CD4-positive, alpha-beta T cell treated with Interleukin-12 subunit alpha and Interleukin-12 subunit beta, for 1 hour (primary cell): ENCODE results near the gene RBM8A.

Experiments used
- DNase-seq: peaks from one replicate; pipeline ENCODE4 v3.0.0-alpha.2; 2020

The RBM8A gene

GRCh38 chr1:145912128-145912641 is 15.1 kb downstream of the RBM8A start:
- no peak for DNase-seq

DNA sequence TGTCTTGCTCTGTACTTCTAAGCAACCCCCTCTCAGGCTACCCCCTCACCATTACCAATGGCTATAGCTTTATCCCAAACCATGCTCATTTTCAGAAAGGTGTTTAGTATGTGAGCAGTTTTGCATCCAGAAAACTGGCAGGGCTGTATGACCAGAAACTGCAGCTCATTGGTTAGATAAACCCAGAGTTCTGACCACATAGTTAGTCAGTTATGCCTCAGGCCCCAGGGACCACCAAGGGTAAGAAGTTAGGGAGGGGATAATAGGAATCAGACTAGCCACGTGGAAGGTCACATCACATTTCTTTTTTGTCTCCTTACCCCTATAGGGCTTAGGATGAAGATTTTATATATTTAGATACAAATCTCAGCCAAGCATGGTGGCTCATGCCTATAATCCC is 18.6 kb downstream of the RBM8A start:
- DNase-seq = no peak

DNA sequence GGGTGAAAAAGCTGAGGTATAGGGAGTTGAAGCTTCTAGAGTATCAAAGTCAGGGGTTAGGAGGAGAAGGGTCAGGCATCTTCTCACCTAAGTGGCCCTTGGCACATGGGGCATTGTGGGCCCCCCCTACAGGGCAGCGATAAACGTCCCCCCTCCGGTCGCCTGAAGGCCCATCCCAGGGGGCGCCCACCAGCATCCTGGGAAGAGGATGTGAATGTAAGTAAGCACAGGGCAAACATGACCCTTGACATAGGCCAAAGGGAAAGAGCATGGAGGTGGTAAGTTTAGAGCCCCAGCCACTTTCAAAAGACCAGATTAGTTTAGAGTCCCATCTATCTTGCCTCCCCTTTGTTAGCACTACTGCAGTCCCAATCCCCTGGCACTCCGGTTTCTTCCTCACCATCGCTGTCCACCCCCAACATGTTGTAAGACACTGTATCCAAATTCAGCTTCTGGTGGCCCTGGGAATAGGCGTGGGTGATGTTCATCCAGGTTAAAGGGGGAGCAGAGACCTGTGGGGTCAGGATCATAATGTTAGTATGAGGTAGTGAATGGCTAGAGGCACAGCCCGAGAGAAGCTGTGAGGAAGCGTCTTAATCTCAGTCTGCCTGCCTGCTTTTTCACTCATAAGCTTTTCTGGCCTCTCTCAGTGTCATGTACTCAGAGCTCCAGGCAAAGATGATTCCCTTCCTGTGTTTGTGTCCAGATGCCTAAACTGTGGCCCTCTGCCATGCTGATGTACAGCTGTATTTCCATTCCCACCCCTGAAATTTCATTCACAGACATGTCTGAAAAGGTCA is 20.1 kb downstream of the RBM8A start:
- no peak for DNase-seq

- DNase-seq = no peak
Measured at GRCh38 chr1:145901312-145902021, 25.8 kb downstream of the RBM8A start.

GRCh38 chr1:145898756-145899155 is 28.5 kb downstream of the RBM8A start:
- no peak for DNase-seq

DNA sequence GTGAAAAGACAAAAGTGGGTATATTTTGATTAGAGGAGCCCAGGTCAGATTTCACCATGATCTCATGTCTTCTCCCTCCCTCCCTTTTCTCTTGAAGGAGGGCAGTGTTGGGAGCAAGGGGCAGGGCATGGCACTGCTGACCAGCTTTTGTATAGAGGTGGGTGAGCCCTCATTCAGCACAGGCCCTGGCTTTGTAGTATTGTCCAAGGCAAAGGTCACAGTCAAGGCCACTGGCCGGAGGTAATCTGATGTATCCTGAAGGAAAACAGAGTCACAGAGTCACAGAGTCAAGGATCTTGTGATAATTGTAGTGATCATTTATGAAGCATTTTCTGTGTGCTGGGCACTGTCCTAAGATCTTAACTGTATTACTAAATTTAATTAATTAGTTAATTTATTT is 29.3 kb downstream of the RBM8A start:
- no peak for DNase-seq

- DNase-seq = no peak
Measured at GRCh38 chr1:145895471-145895870, 31.8 kb downstream of the RBM8A start.

DNA sequence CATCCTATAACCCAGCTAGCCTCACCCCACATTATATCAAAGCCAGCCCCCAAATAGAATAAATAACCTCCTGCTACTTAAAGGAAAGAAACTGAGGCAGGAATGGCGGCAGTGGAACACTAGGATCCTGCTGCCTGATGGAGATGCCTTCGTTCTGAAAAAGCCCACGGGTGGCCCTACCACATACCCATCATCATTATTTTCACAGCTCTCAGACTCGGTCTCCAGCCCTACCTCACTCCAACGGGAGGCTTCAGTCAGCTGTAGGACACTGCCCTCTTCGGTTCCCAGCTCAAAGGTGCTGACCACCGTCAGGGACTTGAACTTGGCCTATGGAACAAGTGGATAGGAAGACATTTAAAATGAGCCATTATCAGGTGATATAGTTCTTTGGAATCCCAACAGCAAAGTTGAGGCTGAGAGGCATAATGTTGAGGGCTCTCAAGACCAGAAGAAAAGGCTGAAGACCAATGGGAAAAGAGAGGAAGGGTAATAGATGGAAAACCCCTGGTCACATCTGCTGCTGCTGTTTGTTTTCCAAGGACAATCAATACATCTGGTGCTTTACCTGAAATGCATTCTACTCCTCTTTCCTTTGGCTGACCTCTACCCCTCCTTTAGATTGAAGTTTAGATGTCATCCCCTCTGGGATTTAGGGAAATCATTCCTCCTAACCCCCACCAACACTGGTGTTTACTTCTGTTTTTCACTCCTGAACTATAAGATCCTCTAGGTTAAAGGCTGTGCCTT is 33.8 kb downstream of the RBM8A start:
- no peak for DNase-seq

- no peak for DNase-seq
Measured at GRCh38 chr1:145892486-145893087, 34.7 kb downstream of the RBM8A start.

- DNase-seq = peak; percentile 59
Measured at GRCh38 chr1:145891587-145892485, 35.4 kb downstream of the RBM8A start.

GRCh38 chr1:145891143-145891542 is 36.1 kb downstream of the RBM8A start:
- no peak for DNase-seq

- DNase-seq = no peak
Measured at GRCh38 chr1:145889722-145890121, 37.6 kb downstream of the RBM8A start.

DNA sequence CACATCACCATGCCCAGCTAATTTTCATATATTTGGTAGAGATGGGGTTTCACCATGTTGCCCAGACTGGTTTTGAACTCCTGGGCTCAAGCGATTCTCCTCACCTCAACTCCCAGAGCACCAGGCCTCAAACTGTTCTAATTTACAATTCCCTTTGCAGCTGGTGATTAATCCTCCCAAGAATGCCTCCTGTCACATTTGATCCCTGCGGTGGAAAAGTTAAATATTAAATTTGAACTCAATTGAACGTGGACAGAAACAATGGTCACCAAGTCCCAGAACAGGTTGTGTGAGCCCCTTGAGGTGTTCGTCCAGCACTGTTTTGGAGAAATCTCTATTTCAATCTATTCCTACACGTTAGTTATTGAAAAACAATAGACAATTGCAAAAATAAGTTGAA is 39.7 kb downstream of the RBM8A start:
- DNase-seq = no peak

DNA sequence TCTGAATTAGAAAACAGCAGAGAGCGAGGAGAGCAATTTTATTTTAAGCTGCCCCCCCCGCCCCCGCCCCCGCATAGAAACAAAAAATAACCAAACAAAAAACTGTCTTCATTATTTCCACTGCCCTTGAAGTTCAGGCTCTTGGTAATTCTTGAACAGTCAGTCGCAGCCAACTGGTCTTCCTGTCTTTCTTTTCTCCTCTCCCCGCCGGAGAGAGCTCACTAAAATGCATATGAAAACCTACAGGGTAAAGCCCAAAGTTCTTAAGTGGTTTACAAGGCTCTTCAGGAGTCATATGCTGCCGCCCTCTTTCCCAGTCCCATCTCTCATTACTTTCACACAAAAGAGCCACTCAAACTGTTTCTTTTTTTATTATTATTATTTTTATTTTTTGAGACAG is 40.5 kb downstream of the RBM8A start:
- no peak for DNase-seq

DNA sequence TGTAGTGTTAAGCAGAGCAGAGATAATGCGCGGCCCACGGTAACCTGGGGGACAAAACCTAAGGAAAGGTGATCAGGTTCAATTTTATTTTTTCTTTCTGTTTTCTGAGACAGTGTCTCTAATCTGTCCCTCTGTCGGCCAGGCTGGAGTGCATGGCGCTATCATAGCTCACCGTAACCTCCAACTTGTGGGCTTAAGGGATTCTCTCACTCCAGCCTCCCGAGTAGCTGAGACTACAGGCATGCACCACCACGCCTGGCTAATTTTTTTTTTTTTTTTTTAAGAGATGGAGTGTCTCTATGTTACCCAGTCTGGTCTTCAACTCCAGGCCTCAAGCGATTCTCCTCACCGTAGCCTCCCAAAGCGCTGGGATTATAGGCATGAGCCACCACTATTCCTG is 40.9 kb downstream of the RBM8A start:
- no peak for DNase-seq

DNA sequence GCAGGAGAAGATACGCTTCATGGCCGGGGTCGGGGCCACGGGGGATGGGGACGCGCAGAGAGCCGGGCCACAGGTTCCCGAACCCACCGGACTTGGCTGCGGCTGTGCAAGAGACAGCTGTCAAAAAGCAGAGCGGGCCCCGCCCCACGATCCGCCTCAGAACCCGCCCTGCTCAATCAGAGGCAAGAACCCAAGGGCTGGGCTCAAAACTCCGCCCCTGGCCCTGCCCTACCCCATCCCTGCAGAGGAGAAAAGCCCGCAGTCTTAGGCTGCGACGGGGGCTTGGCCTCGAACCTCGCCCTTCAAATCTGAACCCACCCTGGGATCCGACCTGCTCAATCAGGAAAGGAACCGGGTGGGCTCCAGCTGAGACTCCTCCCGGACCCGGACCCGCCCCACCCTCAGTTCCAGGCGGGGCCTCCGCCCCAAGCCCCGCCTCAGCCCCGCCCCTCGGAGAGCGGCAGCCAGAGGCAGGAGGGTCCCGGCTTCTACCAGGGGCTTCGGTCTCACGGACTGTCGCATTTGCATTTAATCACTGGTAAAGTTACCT is 41.5 kb downstream of the RBM8A start, which contains the start of gene ANKRD35:
Gene ANKRD35, minus strand, starts transcription at position 129 of the 550 bp plus-strand sequence. Its CDS starts 108 bp downstream, at position 21.
- DNase-seq = peak; percentile 86

DNA sequence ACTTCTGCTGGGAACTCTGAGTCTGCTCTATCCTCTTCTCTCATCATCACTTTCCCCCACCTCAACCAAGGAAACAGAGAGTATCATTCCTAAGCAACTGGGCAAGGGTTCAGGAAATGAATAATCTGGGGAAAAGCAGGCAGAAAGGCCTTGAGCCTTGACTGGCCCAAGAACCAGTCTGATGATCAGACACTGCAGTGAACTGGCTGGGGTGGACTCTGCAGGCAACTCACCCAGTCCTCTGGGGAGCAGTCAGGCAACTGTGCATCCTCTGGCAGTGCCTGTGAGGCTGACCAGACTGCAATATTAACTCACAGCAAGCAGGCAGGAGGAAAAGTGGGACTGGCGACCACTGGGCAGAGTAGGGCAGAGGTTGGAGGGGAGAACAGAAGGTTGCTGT is 42.6 kb downstream of the RBM8A start:
- DNase-seq = no peak

DNA sequence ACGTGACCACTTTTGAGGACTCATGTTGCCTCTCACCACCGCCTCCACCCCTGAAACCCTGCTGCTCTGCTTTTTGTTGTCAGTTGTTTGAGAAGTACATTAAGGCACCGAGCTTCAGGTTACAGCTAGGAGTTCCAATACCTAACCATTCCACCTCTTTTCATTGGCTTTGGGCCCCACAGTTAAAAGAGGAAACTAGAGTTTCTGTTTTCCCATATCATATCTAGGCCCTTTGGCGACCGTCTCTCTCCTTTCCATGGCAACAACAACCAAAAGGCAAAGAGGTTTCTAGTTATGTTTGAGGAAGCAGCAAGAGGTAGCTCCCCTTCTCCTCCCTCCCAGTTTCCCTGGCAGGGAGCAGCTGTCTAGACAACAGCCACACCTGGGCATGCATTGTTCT is 47.5 kb downstream of the RBM8A start:
- no peak for DNase-seq

- no peak for DNase-seq
Measured at GRCh38 chr1:145878724-145879123, 48.6 kb downstream of the RBM8A start.

- DNase-seq = no peak
Measured at GRCh38 chr1:145877923-145878486, 49.3 kb downstream of the RBM8A start.

DNA sequence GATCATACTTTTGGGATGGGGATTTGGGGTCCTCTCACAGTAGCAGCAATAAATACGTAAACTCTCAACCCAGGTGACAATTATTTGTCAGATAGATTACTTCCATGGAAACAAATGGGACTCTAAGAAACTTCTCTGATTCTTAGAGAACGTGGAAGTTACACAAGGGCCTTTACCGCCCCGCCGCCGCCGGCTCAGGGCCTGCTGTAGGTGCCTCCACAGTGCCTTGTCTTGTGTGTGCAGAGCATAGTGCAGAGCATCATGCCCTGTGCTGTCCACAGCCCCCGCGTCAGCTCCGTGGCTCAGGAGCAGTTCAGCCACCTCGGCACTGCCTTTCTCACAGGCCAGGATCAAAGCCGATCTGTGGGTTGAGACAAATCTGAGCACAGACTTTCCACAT is 52.6 kb downstream of the RBM8A start:
- DNase-seq = no peak
